ENCODE measurements around the gene AIFM2.

- TF ChIP-seq, protein P1, sequence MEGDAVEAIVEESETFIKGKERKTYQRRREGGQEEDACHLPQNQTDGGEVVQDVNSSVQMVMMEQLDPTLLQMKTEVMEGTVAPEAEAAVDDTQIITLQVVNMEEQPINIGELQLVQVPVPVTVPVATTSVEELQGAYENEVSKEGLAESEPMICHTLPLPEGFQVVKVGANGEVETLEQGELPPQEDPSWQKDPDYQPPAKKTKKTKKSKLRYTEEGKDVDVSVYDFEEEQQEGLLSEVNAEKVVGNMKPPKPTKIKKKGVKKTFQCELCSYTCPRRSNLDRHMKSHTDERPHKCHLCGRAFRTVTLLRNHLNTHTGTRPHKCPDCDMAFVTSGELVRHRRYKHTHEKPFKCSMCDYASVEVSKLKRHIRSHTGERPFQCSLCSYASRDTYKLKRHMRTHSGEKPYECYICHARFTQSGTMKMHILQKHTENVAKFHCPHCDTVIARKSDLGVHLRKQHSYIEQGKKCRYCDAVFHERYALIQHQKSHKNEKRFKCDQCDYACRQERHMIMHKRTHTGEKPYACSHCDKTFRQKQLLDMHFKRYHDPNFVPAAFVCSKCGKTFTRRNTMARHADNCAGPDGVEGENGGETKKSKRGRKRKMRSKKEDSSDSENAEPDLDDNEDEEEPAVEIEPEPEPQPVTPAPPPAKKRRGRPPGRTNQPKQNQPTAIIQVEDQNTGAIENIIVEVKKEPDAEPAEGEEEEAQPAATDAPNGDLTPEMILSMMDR (IDR thresholded peaks at IDR 0.05), result no peak
- TF ChIP-seq POLR2A (IDR thresholded peaks at IDR 0.05), result no peak
Measured at GRCh38 chr10:70124918-70125317, 7.7 kb downstream of the AIFM2 start.

Data from thyroid gland (tissue), 4 donors.